Stimulated activated effector memory CD8-positive, alpha-beta T cell treated with anti-CD3 and anti-CD28 coated beads, Interleukin-12 subunit alpha, Interleukin-12 subunit beta, amount 100 ng/mL, for 72 hours (primary cell): ENCODE data around the gene WDR62.
A peak's percentile ranks its signal among the peaks of the same experiment; 100 is the strongest.

ENCODE experiments used
- ATAC-seq: fragments of 150-1000 bp; cut with Tn5 transposase; 2 replicates; pipeline ENCODE4 v1.10.0; 2021
- DNase-seq, 2 donors: peaks; one replicate each; pipeline ENCODE4 v3.0.0; 2021 to 2022; ENCODE audit warnings: low spot score in 2 of 2
- H3K27ac Mint-ChIP-seq: one replicate; pipeline ENCODE4 v1.8.0; 2022; ENCODE audit warnings: mild to moderate bottlenecking, mixed read lengths
- H3K36me3 Mint-ChIP-seq: one replicate; pipeline ENCODE4 v1.8.0; 2022; ENCODE audit warnings: mild to moderate bottlenecking, mixed read lengths
- H3K4me1 Mint-ChIP-seq: one replicate; pipeline ENCODE4 v1.8.0; 2022; ENCODE audit warnings: mixed read lengths
- H3K4me3 Mint-ChIP-seq: one replicate; pipeline ENCODE4 v1.8.0; 2022; ENCODE audit warnings: mild to moderate bottlenecking, mixed read lengths
- H3K9me3 Mint-ChIP-seq: one replicate; pipeline ENCODE4 v1.8.0; 2022; ENCODE audit warnings: mixed read lengths

WDR62 gene

DNA sequence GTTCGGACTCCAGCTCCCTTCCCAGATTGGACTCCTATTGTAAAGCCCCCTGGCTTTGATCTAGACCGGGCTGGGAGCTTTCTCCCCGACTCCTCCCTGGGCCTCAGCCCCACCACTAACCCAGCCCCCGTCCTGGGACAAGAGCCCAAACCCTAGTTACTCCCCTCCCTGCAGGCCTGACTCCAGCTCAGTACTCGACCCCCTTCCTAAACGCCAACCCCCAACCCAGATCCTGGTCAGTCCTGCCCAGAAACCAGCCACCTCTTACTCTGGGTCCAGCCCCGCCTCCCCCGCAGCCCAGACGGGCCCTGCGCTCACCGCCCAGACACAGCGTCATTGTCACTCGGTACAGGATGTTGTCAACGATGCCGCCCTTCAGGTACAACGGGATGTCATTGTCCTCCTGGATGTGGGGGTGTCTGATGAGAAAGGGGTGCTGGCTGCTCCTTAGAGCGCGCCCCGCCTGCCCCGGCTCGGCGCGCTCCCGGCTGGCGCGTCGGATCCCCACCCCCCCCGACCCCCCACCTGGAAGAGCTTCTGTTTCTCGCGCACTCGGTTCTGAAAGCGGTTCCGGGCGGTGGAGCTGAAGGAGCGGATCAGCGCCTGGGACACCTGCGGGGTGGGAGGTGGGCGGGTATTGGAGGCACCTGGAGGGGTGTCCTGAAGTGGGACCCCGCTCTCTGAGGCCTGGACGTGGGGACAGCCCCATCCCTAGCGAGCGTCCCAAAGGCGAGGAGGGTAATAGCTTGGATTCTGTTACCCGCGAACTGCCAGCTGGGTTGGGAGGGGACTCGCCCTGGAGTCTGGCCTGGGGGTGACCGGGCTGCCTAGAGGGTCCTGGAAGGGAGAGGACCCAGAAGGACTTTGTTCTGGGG is 96.7 kb downstream of the WDR62 start:
- no peak for ATAC-seq
- peak overlapping the region; percentile 38 for H3K27ac Mint-ChIP-seq
- peaks cover 30% of the 10 kb centered on the region for H3K4me1 Mint-ChIP-seq
- no peak overlapping the region for H3K4me3 Mint-ChIP-seq
- H3K36me3 Mint-ChIP-seq = peaks cover 60% of the 10 kb centered on the region
- DNase-seq = no peak
- no peaks in the 10 kb centered on the region for H3K9me3 Mint-ChIP-seq

DNA sequence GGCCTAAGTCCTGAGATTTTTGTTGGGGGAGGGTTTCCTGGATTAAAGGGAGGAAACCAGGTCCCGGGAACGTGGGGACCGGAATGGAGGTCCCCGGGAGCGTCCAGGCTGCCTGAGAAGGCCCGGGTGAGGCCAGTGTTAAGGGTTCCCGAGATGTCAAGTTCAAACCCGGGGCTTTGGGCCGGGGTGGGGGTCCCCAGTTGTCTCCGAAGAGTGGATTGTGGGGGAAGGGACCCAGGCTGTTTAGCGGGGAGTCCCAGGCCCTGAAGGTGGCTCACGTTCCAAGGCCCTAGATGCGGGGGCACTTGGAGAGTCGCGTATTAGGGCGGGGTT is 97.3 kb downstream of the WDR62 start:
- ATAC-seq (no peak), DNase-seq (no peak)
- Mint-ChIP-seq H3K4me1 (peaks cover 30% of the 10 kb centered on the region), H3K27ac (no peak overlapping the region), H3K9me3 (no peaks in the 10 kb centered on the region), H3K36me3 (peaks cover 54% of the 10 kb centered on the region), H3K4me3 (no peak overlapping the region)

DNA sequence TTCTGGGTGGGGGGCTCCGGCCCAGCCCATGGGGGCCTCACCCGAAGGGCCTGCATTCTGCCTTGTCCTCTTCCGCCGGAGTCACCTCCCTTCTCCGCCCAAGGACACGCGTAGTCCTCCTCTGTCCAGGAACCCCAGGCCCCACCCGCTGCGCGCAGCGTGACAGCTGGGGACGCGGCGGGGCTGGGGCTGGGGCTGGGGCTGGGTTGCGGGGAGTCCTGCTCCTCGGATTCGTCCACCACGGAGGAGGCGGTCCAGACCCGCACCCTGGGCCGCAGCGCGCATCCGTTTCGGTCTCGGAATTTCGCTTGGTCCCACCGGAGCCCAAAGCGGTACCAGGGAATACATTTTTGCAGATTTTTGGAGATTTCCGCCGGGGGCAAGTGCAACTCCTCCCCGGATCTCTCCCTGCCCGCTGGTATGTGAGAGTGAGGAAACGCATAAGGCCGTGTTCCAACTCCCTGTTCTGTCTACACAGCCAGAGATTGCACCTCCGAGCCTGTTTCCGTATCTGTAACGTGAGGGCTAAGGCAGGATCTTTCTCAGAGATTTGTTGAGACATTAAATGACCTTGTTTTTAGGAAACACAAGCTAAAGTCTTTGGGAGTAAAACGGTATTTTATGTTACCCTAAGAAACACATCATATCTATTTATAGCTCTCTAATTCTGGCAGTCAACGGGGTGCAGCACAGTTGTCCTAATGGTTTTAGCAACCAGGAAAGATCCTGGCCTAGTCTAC is 97.8 kb downstream of the WDR62 start, which contains the start of gene COX7A1:
TSS of gene COX7A1 (minus strand) at position 96 of the 740 bp plus-strand sequence. CDS start at position 56, 40 bp downstream.
- ATAC-seq (no peak), DNase-seq (no peak)
- no peak within 1 kb of the TSS for H3K4me3 Mint-ChIP-seq

DNA sequence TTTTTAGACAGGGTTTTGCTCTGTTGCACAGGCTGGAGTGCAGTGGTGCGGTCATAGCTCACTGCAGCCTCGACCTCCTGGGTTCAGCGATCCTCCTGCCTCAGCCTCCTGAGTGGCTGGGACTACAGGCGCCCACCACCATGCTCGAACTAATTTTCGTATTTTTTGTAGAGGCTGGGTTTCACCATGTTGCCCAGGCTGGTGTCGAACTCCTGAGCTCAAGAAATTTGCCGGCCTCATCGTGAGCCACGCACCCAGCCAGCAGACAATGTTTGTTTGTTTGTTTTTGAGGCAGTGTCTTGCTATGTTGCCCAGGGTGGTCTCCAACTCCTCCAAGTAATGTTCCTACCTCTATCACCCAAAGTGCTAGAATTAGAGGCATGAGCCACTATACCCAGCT is 98.4 kb downstream of the WDR62 start:
- Mint-ChIP-seq H3K4me1 (peaks cover 35% of the 10 kb centered on the region), H3K4me3 (no peak overlapping the region), H3K27ac (no peak overlapping the region), H3K9me3 (no peaks in the 10 kb centered on the region), H3K36me3 (peaks cover 43% of the 10 kb centered on the region)
- DNase-seq (no peak), ATAC-seq (no peak)

More for the DNA sequence above, 97.8 kb downstream of the WDR62 start, which contains the start of gene COX7A1:
- peaks cover 33% of the 10 kb centered on the region for H3K4me1 Mint-ChIP-seq
- H3K27ac Mint-ChIP-seq = no peak within 1 kb of the TSS
- no peaks in the 10 kb centered on the region for H3K9me3 Mint-ChIP-seq
- H3K36me3 Mint-ChIP-seq = peaks cover 49% of the 10 kb centered on the region
